ENCODE results near the gene SPOCK1.

Gene SPOCK1

GRCh38 chr5:137147346-137147745 is 351.8 kb downstream of the SPOCK1 start:
- DNase-seq (ENCODE audit: low spot score), result no peak

GRCh38 chr5:137146402-137146890 is 352.7 kb downstream of the SPOCK1 start:
- no peak for DNase-seq (ENCODE audit: low spot score)

GRCh38 chr5:137145721-137146120 is 353.4 kb downstream of the SPOCK1 start:
- no peak for DNase-seq (ENCODE audit: low spot score)

GRCh38 chr5:137144656-137145055 is 354.5 kb downstream of the SPOCK1 start:
- DNase-seq (ENCODE audit: low spot score), result no peak

GRCh38 chr5:137142764-137143605 is 356.1 kb downstream of the SPOCK1 start:
- DNase-seq (ENCODE audit: low spot score), result no peak

GRCh38 chr5:137142346-137142745 is 356.8 kb downstream of the SPOCK1 start:
- DNase-seq (ENCODE audit: low spot score), result no peak

- no peak for DNase-seq (ENCODE audit: low spot score)
Measured at GRCh38 chr5:137141779-137142178, 357.3 kb downstream of the SPOCK1 start.

GRCh38 chr5:137136991-137137632 is 362.0 kb downstream of the SPOCK1 start:
- DNase-seq (ENCODE audit: low spot score), result no peak

GRCh38 chr5:137134920-137135532 is 364.1 kb downstream of the SPOCK1 start:
- no peak for DNase-seq (ENCODE audit: low spot score)

GRCh38 chr5:137129886-137130680 is 369.0 kb downstream of the SPOCK1 start:
- DNase-seq (ENCODE audit: low spot score), result no peak

- no peak for DNase-seq (ENCODE audit: low spot score)
Measured at GRCh38 chr5:137128012-137128411, 371.1 kb downstream of the SPOCK1 start.

GRCh38 chr5:137126829-137127228 is 372.3 kb downstream of the SPOCK1 start:
- DNase-seq (ENCODE audit: low spot score), result no peak

GRCh38 chr5:137122558-137122957 is 376.6 kb downstream of the SPOCK1 start:
- no peak for DNase-seq (ENCODE audit: low spot score)

- no peak for DNase-seq (ENCODE audit: low spot score)
Measured at GRCh38 chr5:137122075-137122474, 377.1 kb downstream of the SPOCK1 start.

- DNase-seq (ENCODE audit: low spot score), result no peak
Measured at GRCh38 chr5:137119321-137119720, 379.8 kb downstream of the SPOCK1 start.

- no peak for DNase-seq (ENCODE audit: low spot score)
Measured at GRCh38 chr5:137118629-137119028, 380.5 kb downstream of the SPOCK1 start.

- DNase-seq (ENCODE audit: low spot score), result no peak
Measured at GRCh38 chr5:137115152-137115551, 384.0 kb downstream of the SPOCK1 start.

GRCh38 chr5:137114529-137114928 is 384.6 kb downstream of the SPOCK1 start:
- no peak for DNase-seq (ENCODE audit: low spot score)

GRCh38 chr5:137113939-137114338 is 385.2 kb downstream of the SPOCK1 start:
- DNase-seq (ENCODE audit: low spot score), result no peak

GRCh38 chr5:137113161-137113560 is 386.0 kb downstream of the SPOCK1 start:
- no peak for DNase-seq (ENCODE audit: low spot score)

- no peak for DNase-seq (ENCODE audit: low spot score)
Measured at GRCh38 chr5:137105351-137106035, 393.6 kb downstream of the SPOCK1 start.
